Measurements from ENCODE around the gene CLDN25.

CLDN25 gene

GRCh38 chr11:113773416-113774173, 6.0 kb upstream of the CLDN25 start, which contains the start of gene ZW10 (continued):
- TF ChIP-seq, protein P1, sequence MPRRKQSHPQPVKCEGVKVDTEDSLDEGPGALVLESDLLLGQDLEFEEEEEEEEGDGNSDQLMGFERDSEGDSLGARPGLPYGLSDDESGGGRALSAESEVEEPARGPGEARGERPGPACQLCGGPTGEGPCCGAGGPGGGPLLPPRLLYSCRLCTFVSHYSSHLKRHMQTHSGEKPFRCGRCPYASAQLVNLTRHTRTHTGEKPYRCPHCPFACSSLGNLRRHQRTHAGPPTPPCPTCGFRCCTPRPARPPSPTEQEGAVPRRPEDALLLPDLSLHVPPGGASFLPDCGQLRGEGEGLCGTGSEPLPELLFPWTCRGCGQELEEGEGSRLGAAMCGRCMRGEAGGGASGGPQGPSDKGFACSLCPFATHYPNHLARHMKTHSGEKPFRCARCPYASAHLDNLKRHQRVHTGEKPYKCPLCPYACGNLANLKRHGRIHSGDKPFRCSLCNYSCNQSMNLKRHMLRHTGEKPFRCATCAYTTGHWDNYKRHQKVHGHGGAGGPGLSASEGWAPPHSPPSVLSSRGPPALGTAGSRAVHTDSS (tag by site-specific recombination; IDR thresholded peaks at IDR 0.05) = no peak
- TF ChIP-seq ZNF549 (tag by site-specific recombination; IDR thresholded peaks at IDR 0.05) = no peak
- peak; percentile 30; the same call in 1 of the 2 replicates for TF ChIP-seq KLF10 (tag by site-specific recombination; IDR thresholded peaks at IDR 0.05)
- TF ChIP-seq ZNF561 (tag by site-specific recombination; IDR thresholded peaks at IDR 0.05; ENCODE audit: borderline replicate concordance) = peak; percentile 62; the same call in 1 of the 2 replicates
- TF ChIP-seq OSR2 (tag by site-specific recombination; IDR thresholded peaks at IDR 0.05) = no peak
- TF ChIP-seq, protein P2, sequence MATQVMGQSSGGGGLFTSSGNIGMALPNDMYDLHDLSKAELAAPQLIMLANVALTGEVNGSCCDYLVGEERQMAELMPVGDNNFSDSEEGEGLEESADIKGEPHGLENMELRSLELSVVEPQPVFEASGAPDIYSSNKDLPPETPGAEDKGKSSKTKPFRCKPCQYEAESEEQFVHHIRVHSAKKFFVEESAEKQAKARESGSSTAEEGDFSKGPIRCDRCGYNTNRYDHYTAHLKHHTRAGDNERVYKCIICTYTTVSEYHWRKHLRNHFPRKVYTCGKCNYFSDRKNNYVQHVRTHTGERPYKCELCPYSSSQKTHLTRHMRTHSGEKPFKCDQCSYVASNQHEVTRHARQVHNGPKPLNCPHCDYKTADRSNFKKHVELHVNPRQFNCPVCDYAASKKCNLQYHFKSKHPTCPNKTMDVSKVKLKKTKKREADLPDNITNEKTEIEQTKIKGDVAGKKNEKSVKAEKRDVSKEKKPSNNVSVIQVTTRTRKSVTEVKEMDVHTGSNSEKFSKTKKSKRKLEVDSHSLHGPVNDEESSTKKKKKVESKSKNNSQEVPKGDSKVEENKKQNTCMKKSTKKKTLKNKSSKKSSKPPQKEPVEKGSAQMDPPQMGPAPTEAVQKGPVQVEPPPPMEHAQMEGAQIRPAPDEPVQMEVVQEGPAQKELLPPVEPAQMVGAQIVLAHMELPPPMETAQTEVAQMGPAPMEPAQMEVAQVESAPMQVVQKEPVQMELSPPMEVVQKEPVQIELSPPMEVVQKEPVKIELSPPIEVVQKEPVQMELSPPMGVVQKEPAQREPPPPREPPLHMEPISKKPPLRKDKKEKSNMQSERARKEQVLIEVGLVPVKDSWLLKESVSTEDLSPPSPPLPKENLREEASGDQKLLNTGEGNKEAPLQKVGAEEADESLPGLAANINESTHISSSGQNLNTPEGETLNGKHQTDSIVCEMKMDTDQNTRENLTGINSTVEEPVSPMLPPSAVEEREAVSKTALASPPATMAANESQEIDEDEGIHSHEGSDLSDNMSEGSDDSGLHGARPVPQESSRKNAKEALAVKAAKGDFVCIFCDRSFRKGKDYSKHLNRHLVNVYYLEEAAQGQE (tag by site-specific recombination; IDR thresholded peaks at IDR 0.05) = peak; percentile 20
- TF ChIP-seq, protein P3, sequence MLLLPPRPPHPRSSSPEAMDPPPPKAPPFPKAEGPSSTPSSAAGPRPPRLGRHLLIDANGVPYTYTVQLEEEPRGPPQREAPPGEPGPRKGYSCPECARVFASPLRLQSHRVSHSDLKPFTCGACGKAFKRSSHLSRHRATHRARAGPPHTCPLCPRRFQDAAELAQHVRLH (tag by site-specific recombination; IDR thresholded peaks at IDR 0.05) = no peak
- no peak for TF ChIP-seq KLF9 (tag by site-specific recombination; IDR thresholded peaks at IDR 0.05; ENCODE audit: low read depth)
- TF ChIP-seq ZBTB8A (tag by site-specific recombination; IDR thresholded peaks at IDR 0.05) = 0 out of 2 replicates have a peak, but pooled peaks have one; percentile 34
- TF ChIP-seq ZNF777 (tag by site-specific recombination; IDR thresholded peaks at IDR 0.05; ENCODE audit: borderline replicate concordance) = no peak
- no peak for TF ChIP-seq ZNF311 (tag by site-specific recombination; IDR thresholded peaks at IDR 0.05; ENCODE audit: borderline replicate concordance)
- TF ChIP-seq ZNF362 (tag by site-specific recombination; IDR thresholded peaks at IDR 0.05) = no peak
- no peak for TF ChIP-seq ZNF747 (tag by site-specific recombination; IDR thresholded peaks at IDR 0.05)
- TF ChIP-seq ZBTB17 (tag by site-specific recombination; IDR thresholded peaks at IDR 0.05) = peak; percentile 66
- no peak for TF ChIP-seq ZNF140 (tag by site-specific recombination; IDR thresholded peaks at IDR 0.05)
- TF ChIP-seq BCL11A (tag by site-specific recombination; IDR thresholded peaks at IDR 0.05; ENCODE audit: low read depth) = no peak
- peak; percentile 46; the same call in 1 of the 2 replicates for TF ChIP-seq ZNF629 (tag by site-specific recombination; IDR thresholded peaks at IDR 0.05)
- no peak for TF ChIP-seq ZNF521 (tag by site-specific recombination; IDR thresholded peaks at IDR 0.05)
- TF ChIP-seq, protein P4, sequence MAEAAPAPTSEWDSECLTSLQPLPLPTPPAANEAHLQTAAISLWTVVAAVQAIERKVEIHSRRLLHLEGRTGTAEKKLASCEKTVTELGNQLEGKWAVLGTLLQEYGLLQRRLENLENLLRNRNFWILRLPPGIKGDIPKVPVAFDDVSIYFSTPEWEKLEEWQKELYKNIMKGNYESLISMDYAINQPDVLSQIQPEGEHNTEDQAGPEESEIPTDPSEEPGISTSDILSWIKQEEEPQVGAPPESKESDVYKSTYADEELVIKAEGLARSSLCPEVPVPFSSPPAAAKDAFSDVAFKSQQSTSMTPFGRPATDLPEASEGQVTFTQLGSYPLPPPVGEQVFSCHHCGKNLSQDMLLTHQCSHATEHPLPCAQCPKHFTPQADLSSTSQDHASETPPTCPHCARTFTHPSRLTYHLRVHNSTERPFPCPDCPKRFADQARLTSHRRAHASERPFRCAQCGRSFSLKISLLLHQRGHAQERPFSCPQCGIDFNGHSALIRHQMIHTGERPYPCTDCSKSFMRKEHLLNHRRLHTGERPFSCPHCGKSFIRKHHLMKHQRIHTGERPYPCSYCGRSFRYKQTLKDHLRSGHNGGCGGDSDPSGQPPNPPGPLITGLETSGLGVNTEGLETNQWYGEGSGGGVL (tag by site-specific recombination; IDR thresholded peaks at IDR 0.05) = no peak
- no peak for TF ChIP-seq ZNF704 (tag by site-specific recombination; IDR thresholded peaks at IDR 0.05)
- TF ChIP-seq ZNF148 (tag by site-specific recombination; IDR thresholded peaks at IDR 0.05; ENCODE audit: borderline replicate concordance) = no peak
- no peak for TF ChIP-seq GLI4 (tag by site-specific recombination; IDR thresholded peaks at IDR 0.05)
- no peak for TF ChIP-seq ZNF16 (tag by site-specific recombination; IDR thresholded peaks at IDR 0.05; ENCODE audit: low read depth)
- 0 out of 2 replicates have a peak, but pooled peaks have one; percentile 72 for TF ChIP-seq HOXD13 (CRISPR knock-in tag; IDR thresholded peaks at IDR 0.05; ENCODE audit: borderline replicate concordance)
- no peak for TF ChIP-seq ZNF221 (tag by site-specific recombination; IDR thresholded peaks at IDR 0.05; ENCODE audit: borderline replicate concordance)
- no peak for TF ChIP-seq TCF7L2 (IDR thresholded peaks at IDR 0.05; ENCODE audit: borderline replicate concordance, low read depth, low read length)
- TF ChIP-seq ZFP3 (tag by site-specific recombination; IDR thresholded peaks at IDR 0.05; ENCODE audit: low read depth) = no peak

All from HEK293 (cell line).